Endometrial microvascular endothelial cells (primary cell): ENCODE measurements around the gene CREG2. TPM values are rescaled to one million over a fixed set of nuclear protein-coding genes. Genes with fewer than 3 reads are reported as not detected.

Experiments used
- in situ Hi-C: cut with HindIII; loops from 2 replicates; pipeline ENCODE4 v1.10.0; 2017; ENCODE audit warnings: low sequenced_read_pairs, low pct_unique_long_range_greater_than_20kb; ENCODE audit errors: inconsistent ontology term
- total RNA-seq: library from RNA; depleted of rRNA; stranded (reverse); fragments of >200 nt; gene quantifications from one replicate; pipeline ENCODE4 v1.2.3, GENCODE V29; 2015; ENCODE audit errors: inconsistent ontology term

CREG2 gene
- total RNA-seq, 1 donor from 2014 or later = 0.56 TPM

DNA sequence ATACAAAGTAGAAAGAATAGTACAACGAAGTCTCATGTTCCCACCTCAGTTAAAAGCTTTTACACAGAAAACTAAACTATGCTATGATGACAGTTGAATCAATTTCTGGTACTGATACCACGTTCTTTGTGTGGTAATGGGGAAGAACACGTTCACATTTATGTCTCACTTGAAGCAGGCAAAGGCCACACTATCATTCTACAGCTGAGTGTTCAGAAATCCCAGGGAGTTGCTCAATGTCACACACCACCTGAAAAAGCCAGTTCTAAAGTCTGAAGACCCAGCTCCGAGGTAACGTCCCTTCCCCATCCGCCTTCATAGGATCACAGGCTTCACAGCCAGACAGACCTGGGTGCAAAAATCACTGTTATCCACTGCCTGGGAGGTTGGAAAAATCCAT is 87.7 kb downstream of the CREG2 start:
- in situ Hi-C loops = no loop called here

DNA sequence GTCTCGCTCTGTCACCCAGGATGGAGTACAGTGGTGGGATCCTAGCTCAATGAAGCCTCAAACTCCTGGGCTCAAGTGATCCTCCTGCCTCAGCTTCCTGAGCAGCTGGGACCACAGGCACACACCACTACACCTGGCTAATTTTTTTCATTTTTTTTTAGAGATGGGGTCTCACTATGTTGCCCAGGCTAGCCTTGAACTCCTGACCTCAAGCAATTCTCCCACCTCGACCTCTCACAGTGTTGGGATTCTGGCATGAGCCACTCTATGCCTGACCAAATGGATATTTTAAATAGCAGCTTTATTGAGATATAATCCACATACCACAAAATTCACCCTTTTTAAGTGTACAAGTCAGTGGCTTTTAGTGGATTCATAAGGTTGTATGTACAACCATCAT is 89.9 kb downstream of the CREG2 start:
- in situ Hi-C loops = no loop called here

DNA sequence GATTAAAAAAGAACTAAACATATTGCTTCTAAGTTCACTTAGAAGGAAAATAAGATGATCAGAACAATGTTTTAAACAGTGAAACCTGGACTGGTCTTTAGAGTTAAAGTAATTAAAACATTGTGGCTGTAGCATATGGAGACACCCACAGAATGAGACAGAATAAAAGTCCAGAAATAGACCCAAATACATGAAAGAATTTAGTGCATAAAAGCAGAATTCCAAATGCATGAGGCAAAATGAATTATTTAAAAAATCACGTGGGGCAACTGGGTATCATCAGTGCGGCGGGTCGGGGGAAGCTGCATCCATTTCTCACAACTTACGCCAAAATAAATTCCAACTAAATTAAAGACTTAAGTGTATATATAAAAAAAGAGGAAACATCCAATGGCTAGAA is 90.9 kb downstream of the CREG2 start:
- in situ Hi-C loops = no loop called here

DNA sequence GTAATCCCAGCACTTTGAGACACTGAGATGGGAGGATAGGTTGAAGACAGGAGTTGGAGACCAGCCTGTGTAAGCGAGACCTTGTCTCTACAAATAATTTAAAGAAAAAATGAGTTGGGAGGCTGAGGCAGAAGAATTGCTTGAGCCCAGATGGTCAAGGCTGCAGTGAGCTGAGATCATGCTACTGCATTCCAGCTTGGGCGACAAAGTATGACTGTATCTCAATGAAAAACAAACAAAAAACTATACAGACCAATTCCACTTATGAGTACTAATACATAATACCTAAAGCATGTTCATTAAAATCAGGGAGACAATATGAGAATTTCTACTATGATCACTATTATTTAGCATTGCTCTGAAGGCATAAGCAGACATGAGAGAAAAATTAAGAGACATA is 91.4 kb downstream of the CREG2 start:
- in situ Hi-C loops = no loop called here

Other genes starting within 250 kb of the CREG2 start
- 27.2 TPM for gene TBC1D8, start 236.1 kb downstream of the CREG2 start, total RNA-seq
- gene CNOT11, start 134.6 kb downstream of the CREG2 start, total RNA-seq = 50.9 TPM
- 63.8 TPM for gene RNF149, start 78.8 kb downstream of the CREG2 start, total RNA-seq
- gene RFX8, start 87.6 kb upstream of the CREG2 start, total RNA-seq = not detected